CD4-positive, alpha-beta T cell treated with Interleukin-2 at 100 ng/mL for 4 hours (primary cell): ENCODE measurements around the gene SFTA2.
"Not testable (repeated sequence)": the region's sequence is repeated elsewhere in the genome, so short reads cannot be mapped to it uniquely, and the experiment has no call there.

Experiments used
- DNase-seq: peaks from one replicate; pipeline ENCODE4 v3.0.0-alpha.2; 2020; ENCODE audit warnings: low spot score

SFTA2 gene

GRCh38 chr6:30942338-30943060 lies 10.5 kb upstream of the SFTA2 start:
- DNase-seq: no peak

- no peak for DNase-seq
Measured at GRCh38 chr6:30940361-30940986, 8.5 kb upstream of the SFTA2 start, which contains the start of gene MUCL3. Gene MUCL3, plus strand, starts transcription at chr6:30940973. Its CDS starts 27 bp downstream, at chr6:30941000.

GRCh38 chr6:30939473-30939872 lies 7.5 kb upstream of the SFTA2 start:
- DNase-seq: no peak

- DNase-seq: no peak
Measured at GRCh38 chr6:30938730-30939129, 6.8 kb upstream of the SFTA2 start.

GRCh38 chr6:30937265-30937664 lies 5.3 kb upstream of the SFTA2 start:
- no peak for DNase-seq

GRCh38 chr6:30935018-30935417 lies 3.0 kb upstream of the SFTA2 start:
- no peak for DNase-seq

- no peak for DNase-seq
Measured at GRCh38 chr6:30932665-30933365, 845 bp upstream of the SFTA2 start.

- no peak for DNase-seq
Measured at GRCh38 chr6:30931272-30931671, 698 bp downstream of the SFTA2 start.

GRCh38 chr6:30930506-30930905 lies 1.5 kb downstream of the SFTA2 start:
- no peak for DNase-seq

GRCh38 chr6:30928677-30929076 lies 3.3 kb downstream of the SFTA2 start:
- DNase-seq: no peak

- DNase-seq: not testable (repeated sequence)
Measured at GRCh38 chr6:30927080-30927479, 4.9 kb downstream of the SFTA2 start.

- no peak for DNase-seq
Measured at GRCh38 chr6:30926644-30927043, 5.3 kb downstream of the SFTA2 start.

- not testable (repeated sequence) for DNase-seq
Measured at GRCh38 chr6:30924040-30924627, 7.8 kb downstream of the SFTA2 start.

- DNase-seq: no peak
Measured at GRCh38 chr6:30922447-30922852, 9.5 kb downstream of the SFTA2 start.

GRCh38 chr6:30918670-30919069 lies 13.3 kb downstream of the SFTA2 start:
- DNase-seq: no peak

GRCh38 chr6:30917487-30917886 lies 14.5 kb downstream of the SFTA2 start:
- DNase-seq: no peak

GRCh38 chr6:30917041-30917440 lies 14.9 kb downstream of the SFTA2 start:
- DNase-seq: no peak

GRCh38 chr6:30915591-30915946 lies 16.4 kb downstream of the SFTA2 start:
- DNase-seq: peak; percentile 32

GRCh38 chr6:30914854-30915590 lies 16.9 kb downstream of the SFTA2 start:
- DNase-seq: no peak

- DNase-seq: peak; percentile 89
Measured at GRCh38 chr6:30914076-30914853, 17.7 kb downstream of the SFTA2 start, which contains the start of gene VARS2. Gene VARS2, plus strand, starts transcription at chr6:30914238. Its CDS starts 599 bp downstream, at chr6:30914837.

GRCh38 chr6:30913721-30914075 lies 18.3 kb downstream of the SFTA2 start:
- no peak for DNase-seq
